DOHH2 (cell line): Measurements from ENCODE around the gene LATS2.

Experiments used
- H3F3A ChIP-seq: fragments of 200-600 bp; sonication (generic), shearing (Covaris generic); 2 replicates; pipeline ENCODE4 v1.6.0; 2016; ENCODE audit warnings: antibody characterized with exemption, mild to moderate bottlenecking; ENCODE audit not compliant: control insufficient read depth, insufficient read depth
- H3K27ac ChIP-seq: fragments of 200-600 bp; sonication (generic); 2 replicates; pipeline ENCODE4 v1.5.1; 2014; ENCODE audit warnings: low read depth, mild to moderate bottlenecking, low read length, moderate library complexity
- H3K27me3 ChIP-seq: fragments of 200-600 bp; sonication (generic); 2 replicates; pipeline ENCODE4 v1.6.1; 2014; ENCODE audit warnings: mild to moderate bottlenecking, low read length, mixed read lengths; ENCODE audit not compliant: control insufficient read depth
- H3K36me3 ChIP-seq: fragments of 200-600 bp; sonication (generic); 2 replicates; pipeline ENCODE4 v1.6.1; 2014; ENCODE audit warnings: mild to moderate bottlenecking, low read length, moderate library complexity, mixed read lengths; ENCODE audit not compliant: control insufficient read depth
- H3K4me1 ChIP-seq: fragments of 200-600 bp; sonication (generic); 2 replicates; pipeline ENCODE4 v1.6.1; 2014; ENCODE audit warnings: mild to moderate bottlenecking, low read length, mixed read lengths; ENCODE audit not compliant: control insufficient read depth
- H3K4me2 ChIP-seq: fragments of 200-600 bp; sonication (generic); 2 replicates; pipeline ENCODE4 v1.6.0; 2014; ENCODE audit warnings: mild to moderate bottlenecking, low read length, moderate library complexity
- H3K4me3 ChIP-seq: fragments of 200-600 bp; sonication (generic); 2 replicates; pipeline ENCODE4 v1.5.1; 2014; ENCODE audit warnings: mild to moderate bottlenecking, low read length, mixed read lengths
- H3K79me2 ChIP-seq: fragments of 200-600 bp; sonication (generic); 2 replicates; pipeline ENCODE4 v1.6.1; 2014; ENCODE audit warnings: mild to moderate bottlenecking, low read length, mixed read lengths; ENCODE audit not compliant: control insufficient read depth
- H3K9me2 ChIP-seq: fragments of 200-600 bp; sonication (generic); replicated peaks from 2 replicates; pipeline ENCODE4 v1.6.1; 2014; ENCODE audit warnings: mild to moderate bottlenecking, low read length, mixed read lengths; ENCODE audit not compliant: control insufficient read depth
- H3K9me3 ChIP-seq: fragments of 200-600 bp; sonication (generic); 2 replicates; pipeline ENCODE4 v1.6.1; 2014; ENCODE audit warnings: antibody characterized with exemption, low read length, mixed read lengths; ENCODE audit not compliant: control insufficient read depth, insufficient read depth
- H4K20me1 ChIP-seq: fragments of 200-600 bp; sonication (generic); 2 replicates; pipeline ENCODE4 v1.6.0; 2014; ENCODE audit warnings: low read depth, mild to moderate bottlenecking, antibody characterized with exemption, low read length, moderate library complexity; ENCODE audit not compliant: control insufficient read depth, insufficient read depth
- CTCF ChIP-seq: fragments of 200-600 bp; sonication (generic); IDR thresholded peaks from one replicate; pipeline ENCODE4 v1.5.1; 2014; ENCODE audit warnings: antibody characterized with exemption, mild to moderate bottlenecking, low read depth, low read length; ENCODE audit not compliant: poor library complexity, severe bottlenecking
- EZH2phosphoT487 ChIP-seq: fragments of 200-600 bp; sonication (generic); IDR thresholded peaks from 2 replicates; pipeline ENCODE4 v1.6.1; 2017; ENCODE audit warnings: borderline replicate concordance, mild to moderate bottlenecking, antibody characterized with exemption, low read length, moderate library complexity, mixed read lengths

Gene LATS2

DNA sequence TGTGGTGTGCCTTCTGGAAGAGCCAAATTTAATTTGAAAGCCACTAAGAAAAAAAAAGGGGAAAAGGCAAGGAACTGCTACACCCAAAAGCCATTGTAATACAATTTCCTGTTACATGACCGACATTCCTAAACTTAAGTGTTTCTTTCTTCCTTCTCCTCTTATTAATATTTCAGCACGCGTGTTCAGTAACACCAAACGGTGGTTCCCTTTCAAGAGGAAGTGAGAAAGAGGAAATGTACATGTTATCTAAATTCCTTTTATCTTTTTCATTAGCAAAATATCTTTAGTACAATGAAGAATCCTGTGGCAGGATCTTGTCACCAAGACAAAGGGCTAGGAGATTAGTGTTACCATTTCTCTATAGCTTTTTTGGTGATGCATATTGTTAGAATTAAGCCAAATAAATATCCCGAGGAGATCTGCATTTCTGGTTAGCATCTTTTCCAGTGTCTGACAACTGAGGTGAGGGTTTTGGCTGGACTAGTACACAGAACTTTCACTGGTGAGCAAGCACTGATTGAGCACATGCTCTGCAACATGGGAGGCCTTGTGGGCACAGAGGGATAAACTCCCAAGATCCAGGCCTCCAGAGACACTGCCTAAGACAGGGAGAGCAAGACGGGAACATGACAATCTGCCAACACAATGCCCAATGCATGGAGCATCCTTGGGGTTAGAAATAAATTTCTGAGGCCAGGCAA lies 22.1 kb downstream of the LATS2 start:
- H3K36me3 ChIP-seq: no peaks in the 10 kb centered on the region
- H3K4me3 ChIP-seq: no peak overlapping the region
- no peaks in the 10 kb centered on the region for H3K9me3 ChIP-seq
- H3K9me2 ChIP-seq: no peaks in the 10 kb centered on the region
- no peaks in the 10 kb centered on the region for H3K79me2 ChIP-seq
- no peak overlapping the region for H3K4me2 ChIP-seq
- H3F3A ChIP-seq: no peaks in the 10 kb centered on the region
- H3K27me3 ChIP-seq: no peaks in the 10 kb centered on the region
- no peaks in the 10 kb centered on the region for H4K20me1 ChIP-seq
- H3K27ac ChIP-seq: no peak overlapping the region
- TF ChIP-seq EZH2phosphoT487 (no peak), CTCF (no peak)
- H3K4me1 ChIP-seq: peaks cover 16% of the 10 kb centered on the region

DNA sequence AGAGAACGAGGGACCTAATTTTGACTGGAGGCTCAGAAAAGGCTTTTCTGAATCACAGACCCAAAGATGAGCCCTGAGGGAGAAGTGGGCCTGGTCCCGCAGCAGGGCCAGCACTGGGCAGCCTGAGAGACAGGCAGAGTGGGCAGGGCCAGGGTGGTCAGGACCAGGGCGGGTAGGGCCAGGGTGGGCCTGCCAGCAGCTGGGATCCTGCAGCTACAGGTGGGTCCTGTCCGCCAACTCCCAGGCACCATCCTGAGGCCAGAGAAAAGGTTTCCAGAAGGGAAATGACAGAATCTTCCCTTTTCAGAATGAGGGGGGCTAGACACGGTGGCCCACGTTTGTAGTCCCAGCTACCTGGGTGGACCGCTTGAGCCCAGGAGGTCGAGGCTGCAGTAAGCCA lies 23.7 kb downstream of the LATS2 start:
- H3K9me3 ChIP-seq: no peaks in the 10 kb centered on the region
- peaks cover 13% of the 10 kb centered on the region for H3K4me1 ChIP-seq
- no peaks in the 10 kb centered on the region for H3K27me3 ChIP-seq
- no peak overlapping the region for H3K27ac ChIP-seq
- no peaks in the 10 kb centered on the region for H4K20me1 ChIP-seq
- H3K4me2 ChIP-seq: no peak overlapping the region
- TF ChIP-seq EZH2phosphoT487: no peak
- no peak for TF ChIP-seq CTCF
- no peaks in the 10 kb centered on the region for H3K36me3 ChIP-seq
- H3K79me2 ChIP-seq: no peaks in the 10 kb centered on the region
- H3F3A ChIP-seq: no peaks in the 10 kb centered on the region
- H3K9me2 ChIP-seq: no peaks in the 10 kb centered on the region
- H3K4me3 ChIP-seq: no peak overlapping the region

- Histone ChIP-seq H3K79me2 (no peaks in the 10 kb centered on the region), H3K4me3 (no peak overlapping the region), H3K27ac (no peak overlapping the region), H3F3A (no peaks in the 10 kb centered on the region), H4K20me1 (no peaks in the 10 kb centered on the region), H3K36me3 (no peaks in the 10 kb centered on the region), H3K27me3 (no peaks in the 10 kb centered on the region), H3K9me2 (no peaks in the 10 kb centered on the region), H3K4me1 (peaks cover 9% of the 10 kb centered on the region), H3K4me2 (no peak overlapping the region), H3K9me3 (no peaks in the 10 kb centered on the region)
- no peak for TF ChIP-seq CTCF
- no peak for TF ChIP-seq EZH2phosphoT487
Measured at GRCh38 chr13:21035498-21035897, 25.9 kb downstream of the LATS2 start.
